GM21717 (cell line): ENCODE results near the gene GLO1.
"Not testable (repeated sequence)": the region's sequence is repeated elsewhere in the genome, so short reads cannot be mapped to it uniquely, and the experiment has no call there.

ENCODE experiments used
- ATAC-seq: cut with Tn5 transposase; IDR thresholded peaks from one replicate; pipeline ENCODE4 v1.9.1; 2021; ENCODE audit warnings: mild to moderate bottlenecking, moderate library complexity; ENCODE audit not compliant: unreplicated experiment

The GLO1 gene

DNA sequence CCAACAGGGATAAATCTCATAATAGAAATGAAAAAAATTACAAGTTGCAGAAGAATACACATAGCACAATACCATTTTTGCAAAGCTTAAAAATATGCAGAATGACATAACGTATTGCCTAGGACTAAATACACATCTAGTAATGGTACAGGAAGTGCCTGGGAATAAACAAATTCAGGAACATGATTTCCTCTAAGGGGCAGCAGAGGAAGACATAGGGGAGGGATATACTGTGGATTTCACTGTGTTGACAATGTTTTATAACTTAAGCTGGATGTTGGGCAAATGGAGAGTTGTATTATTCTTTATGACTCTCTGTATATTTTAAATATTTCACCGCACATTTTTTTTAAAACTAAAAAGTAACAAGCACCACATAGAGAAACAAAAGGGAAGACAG, 5.6 kb upstream of the GLO1 start:
- no peak for ATAC-seq

DNA sequence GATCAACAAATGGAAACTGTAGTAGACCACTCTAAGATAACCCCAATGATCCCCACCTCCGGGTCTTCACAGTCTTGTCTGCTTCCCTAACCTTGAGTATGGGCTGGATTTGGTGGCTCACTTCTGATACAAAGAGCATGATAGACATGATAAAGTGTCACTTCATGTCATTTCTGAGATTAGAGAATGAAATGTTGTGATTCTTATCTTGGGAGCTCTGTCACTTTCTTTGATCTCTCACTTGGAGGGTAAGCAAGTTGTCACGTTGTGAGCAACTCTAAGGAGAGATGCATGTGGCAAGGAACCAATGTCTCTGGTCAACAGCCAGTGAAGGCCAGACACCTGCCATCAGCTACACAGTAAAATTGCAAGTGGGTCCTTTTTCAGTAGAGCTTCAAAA, 3.0 kb upstream of the GLO1 start:
- no peak for ATAC-seq

DNA sequence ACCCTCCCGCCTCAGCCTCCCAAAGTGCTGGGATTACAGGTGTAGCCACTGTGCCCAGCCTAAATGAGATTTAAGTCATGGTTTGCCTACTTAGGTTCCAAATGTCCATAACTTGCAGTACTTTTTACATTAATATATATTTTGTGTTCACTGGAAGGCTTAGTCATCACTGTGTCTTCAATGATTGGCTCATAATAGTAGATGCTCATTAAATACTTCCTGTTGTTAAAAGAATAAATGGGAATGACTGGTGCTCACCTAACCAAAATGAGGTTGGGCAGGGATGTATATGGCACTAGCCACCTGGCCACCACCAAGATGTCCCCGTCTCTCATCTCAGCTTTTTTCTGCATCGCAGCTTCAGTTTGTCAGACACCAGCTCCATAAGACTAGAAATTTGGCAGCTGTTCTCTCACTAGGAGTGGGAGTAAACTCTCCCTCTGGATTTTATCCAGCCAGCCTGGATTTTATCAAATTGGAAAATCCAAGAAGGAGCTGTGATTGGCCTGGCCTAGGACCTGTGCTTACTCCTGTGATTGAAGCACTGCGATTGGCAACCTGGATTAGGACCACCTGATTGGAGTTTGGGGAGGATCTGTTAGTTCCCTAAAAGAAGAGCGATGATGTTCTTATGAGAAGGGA, 1.1 kb upstream of the GLO1 start:
- ATAC-seq = no peak

DNA sequence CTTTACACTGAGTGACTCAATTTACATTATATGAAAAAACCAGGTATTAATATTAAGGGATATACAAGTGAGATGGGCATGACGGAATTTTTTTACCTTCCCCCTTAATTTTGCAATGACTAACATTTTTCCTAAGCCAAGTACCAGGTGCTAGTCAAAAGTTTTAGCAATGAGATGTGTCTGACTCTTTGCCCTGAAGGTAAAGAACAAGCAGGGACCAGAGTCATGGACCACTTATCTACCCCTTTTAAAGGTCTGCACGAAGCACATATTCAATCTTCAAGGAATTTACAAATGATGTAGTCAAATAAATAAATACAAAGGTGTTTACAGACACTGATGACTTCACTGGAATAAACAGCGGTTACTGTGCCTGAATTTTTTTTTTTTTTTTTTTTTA, 1.4 kb downstream of the GLO1 start:
- no peak for ATAC-seq

DNA sequence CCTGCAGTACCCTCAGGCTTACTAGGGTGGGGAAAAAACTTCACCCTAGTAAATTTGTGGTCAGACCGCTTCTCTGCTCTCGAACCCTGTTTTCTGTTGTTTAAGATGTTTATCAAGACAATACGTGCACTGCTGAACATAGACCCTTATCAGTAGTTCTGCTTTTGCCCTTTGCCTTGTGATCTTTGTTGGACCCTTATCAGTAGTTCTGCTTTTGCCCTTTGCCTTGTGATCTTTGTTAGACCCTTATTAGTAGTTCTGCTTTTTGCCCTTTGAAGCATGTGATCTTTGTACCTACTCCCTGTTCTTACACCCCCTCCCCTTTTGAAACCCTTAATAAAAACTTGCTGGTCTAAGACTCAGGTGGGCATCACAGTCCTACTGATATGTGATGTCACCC, 3.2 kb downstream of the GLO1 start:
- not testable (repeated sequence) for ATAC-seq

DNA sequence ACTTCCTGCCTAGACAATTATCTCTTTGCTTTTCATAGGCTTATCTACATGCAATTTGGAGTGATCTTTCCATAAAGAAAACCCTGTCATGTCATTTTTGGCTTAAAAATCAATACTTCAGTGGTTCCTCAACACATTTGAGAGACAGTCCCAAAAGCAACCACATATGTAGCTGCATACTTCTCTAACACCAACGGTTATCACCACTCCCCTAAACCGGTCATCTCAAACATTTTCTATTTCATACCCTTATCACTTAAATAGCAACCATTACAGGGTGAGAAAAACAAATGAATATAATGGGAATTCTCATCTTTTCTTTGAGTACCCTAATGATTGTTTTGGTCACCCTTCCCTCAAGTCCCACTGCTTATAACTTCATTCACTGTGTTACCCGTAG, 5.1 kb downstream of the GLO1 start:
- ATAC-seq = no peak

DNA sequence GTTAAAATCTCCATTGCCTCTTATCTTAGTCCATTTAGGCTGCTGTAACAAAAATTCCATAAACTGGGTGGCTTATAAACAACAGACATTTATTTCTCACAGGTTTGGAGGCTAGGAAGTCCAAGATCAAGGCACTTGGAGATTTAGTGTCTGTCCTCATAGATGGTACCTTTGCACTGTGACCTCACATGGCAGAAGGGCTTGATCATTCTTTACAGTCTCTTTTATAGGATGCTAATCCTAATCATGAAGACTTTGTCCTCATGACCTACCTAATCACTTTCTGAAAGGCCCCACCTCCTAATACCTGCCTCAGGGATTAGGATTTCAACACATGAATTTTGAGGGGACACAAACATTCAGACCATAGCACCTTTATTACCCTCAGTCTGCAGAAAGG, 6.6 kb downstream of the GLO1 start:
- no peak for ATAC-seq

DNA sequence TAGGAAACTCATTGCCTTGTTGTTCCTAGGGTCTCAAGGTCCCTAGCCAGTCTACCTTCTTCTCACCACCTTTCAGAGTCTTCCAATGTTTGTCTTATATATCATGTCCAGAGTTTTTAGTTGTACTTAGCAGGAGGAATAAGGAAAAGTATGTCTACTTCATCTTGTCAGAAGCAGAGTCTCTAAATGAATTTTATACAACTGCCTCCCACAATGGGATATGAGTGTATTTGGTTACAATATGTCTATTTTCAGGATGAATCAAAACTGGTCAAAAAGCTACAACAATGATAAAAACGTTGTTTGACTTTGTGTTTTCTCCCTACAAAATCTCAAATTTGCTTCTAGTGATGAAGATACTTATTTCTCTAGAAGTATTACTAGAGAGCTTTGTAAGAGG, 7.0 kb downstream of the GLO1 start:
- ATAC-seq = no peak

DNA sequence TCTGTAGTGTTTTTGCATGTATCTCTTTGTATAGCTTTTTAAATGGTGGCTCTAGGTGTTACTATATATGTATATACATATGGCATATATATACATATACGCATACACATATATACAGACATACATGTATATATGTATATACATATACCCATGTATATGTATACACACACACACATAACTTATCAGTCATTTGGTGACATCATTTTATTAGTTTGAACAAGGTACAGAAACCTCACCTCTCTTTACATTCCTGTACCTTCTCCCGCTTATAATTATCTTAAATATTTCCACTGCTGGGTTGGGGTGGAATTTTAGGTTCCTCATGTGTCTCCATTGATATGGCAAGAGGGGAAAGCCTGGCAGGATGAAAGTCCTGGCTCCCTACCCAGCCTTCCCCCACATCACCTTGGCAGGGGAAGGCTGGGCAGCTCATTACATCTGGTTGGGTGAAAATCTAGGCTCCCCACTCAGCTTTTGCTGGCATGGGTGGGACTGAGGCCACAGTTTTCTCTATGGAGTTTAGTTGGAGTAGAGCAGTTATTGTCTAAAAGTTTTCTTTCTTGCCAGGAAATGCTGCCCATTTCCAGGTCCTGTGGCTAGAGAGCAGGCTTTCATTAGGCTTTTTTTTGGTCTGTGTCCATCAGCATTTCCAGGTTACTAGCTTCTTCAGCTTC, 7.6 kb downstream of the GLO1 start:
- no peak for ATAC-seq

DNA sequence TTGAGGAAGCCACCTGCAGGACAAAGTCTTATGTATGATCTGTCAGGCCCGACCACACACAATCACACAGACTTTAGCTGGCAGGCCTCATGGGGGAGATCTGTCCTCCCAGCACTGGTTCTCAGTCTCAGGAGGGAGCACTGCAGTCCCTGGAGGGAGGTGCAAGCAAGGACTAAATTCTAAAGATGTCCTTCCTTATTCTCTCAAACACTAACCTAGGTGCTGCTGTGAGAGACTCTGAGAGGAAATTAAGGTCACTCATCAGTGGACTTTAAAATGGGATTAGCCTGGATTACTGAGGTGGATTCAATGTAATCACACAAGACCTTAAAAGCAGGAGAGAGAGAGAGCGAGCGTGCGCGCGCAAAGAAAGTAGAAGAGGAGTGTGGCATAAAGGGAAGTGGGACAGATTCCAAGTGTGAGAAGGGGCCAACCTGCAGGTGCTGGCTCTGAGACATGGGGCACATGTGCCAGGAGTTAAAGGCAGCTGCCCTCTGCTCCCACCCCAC, 14.3 kb downstream of the GLO1 start:
- no peak for ATAC-seq

DNA sequence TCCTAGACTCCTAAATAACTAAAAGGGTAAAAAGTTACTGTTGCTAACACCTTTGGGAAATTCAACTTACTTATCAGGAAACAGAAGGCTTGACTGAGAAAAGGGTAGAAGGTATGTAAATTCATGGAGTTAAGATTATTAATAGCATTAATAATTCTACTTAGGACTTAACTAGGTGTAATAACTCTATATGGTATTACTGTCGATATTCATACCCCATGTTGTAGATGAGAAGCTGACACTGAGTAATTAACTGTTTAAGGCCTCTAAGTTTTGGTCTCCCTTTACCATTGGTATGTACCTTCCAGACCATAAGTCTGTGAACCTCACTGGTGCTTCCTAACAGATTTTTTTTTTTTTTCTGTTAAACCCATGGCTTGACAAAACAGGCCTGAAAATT, 15.4 kb downstream of the GLO1 start:
- ATAC-seq = no peak

DNA sequence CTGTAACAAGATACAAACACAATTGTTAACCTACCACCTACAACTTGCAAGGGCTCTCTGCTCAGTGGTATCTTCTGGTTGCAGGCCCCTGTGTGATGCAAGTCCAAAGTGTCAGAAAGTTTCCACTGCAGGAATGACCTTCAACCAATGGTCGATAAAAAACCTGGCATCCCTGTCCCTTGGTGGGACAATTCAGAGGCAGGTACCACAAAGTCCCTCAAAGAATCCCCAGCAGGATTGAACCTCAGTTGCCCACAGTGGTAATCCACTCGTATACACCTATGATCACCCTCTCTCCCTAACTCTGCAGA, 15.9 kb downstream of the GLO1 start:
- ATAC-seq = no peak

DNA sequence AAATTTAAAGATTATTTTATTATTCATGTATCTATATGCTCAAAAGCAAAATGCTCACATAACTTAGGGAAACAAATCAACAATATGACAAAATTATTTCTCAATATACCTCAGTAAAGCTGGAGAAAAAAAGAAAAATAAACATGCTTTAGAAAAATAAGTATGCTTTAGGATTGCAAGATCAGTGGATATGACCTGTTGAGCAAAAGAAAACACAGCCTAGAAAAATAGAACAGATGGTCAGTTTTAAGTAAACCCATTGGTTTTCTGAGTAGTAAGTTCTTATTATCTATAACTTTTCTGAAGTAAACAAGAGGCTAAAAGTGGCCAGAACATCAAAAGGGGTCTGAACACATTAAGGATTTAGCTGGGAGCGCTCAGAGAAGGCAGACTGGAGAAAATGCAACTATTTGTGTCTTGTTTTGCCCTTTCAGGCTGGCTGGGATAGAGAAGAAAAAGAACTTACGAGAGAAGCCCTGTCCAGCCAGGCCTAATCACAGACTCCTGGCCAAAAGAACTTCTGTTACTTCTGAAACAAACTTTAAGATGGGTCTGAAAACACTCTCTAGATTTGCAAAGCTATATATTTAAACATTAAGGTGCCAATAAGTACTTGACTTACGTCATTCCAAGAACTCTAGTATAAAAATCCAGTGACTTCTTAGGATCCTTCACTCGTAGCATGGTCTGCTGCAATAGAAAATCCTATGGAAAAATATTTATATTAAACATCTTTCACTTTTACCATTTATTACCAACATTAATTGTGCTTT, 16.5 kb downstream of the GLO1 start:
- ATAC-seq = no peak

DNA sequence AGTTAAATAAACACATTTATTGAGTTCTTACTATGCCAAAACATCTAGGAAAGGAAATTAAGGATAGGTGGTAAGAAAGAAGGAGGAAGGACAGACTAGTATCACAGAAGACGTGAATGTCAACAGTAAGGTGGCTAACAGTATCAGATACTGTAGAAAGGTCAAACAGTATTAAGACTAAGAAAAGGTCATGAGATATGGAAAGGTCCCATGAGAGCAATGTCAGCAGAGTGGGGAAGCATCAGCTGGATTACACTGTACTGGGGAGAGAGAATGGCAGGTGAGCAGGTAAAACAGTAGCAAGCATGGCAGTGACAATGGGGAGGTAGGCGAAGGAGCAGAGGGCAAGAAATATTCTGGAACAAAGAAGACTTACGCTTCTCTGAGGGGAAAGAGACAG, 18.0 kb downstream of the GLO1 start:
- no peak for ATAC-seq

DNA sequence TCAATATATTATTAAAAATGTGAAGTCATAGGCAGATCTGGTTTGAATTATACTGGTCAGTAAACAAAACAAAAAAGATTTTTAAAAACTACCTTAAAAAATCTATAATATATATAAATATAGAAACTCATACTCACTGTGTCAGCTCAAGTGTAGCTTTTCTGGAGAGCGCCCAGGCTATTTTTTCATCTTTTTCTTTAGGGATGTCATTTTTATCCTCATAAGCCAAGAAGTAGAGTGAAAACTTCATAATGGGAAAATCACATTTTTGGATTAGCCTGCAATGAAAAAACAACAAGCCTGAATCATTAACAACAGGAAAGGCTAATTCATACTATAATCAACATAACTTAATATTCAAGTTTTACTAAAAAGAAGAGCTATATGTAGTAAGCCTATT, 18.7 kb downstream of the GLO1 start:
- no peak for ATAC-seq

DNA sequence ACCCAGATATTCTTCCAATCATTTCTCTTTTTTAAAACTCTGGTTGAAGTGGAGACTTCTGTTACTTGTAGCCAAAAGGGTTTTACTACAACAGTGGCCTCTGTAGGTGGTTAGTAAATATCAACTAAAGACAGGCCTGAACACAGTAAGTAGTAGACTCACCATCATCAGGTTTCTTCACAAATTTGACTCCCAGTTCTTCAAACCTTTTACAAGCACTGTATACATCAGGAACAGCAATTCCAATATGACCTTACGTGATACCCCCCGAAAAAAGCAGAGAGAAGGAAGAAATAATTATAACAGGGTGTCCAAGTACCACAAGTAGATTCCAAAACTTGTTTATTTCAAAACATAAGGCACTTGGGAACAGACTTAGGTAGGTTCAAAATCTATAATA, 21.1 kb downstream of the GLO1 start:
- ATAC-seq = no peak

DNA sequence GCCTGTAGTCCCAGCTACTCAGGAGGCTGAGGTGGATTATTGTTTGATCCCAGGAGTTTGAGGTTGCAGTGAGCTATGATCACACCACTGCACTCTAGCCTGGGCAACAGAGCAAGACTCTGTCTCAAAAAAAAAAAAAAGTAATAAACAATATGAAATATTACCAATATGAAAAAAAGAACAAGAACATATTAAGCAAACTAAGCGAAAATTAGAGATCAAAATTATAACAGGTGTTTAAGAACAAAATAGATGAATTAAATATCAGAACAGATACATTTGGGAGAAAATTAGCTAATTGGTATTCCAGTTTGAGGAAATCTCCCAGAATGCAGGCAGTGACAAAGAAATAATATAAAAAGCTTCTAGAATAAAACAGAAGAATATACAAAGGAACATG, 23.3 kb downstream of the GLO1 start:
- no peak for ATAC-seq

DNA sequence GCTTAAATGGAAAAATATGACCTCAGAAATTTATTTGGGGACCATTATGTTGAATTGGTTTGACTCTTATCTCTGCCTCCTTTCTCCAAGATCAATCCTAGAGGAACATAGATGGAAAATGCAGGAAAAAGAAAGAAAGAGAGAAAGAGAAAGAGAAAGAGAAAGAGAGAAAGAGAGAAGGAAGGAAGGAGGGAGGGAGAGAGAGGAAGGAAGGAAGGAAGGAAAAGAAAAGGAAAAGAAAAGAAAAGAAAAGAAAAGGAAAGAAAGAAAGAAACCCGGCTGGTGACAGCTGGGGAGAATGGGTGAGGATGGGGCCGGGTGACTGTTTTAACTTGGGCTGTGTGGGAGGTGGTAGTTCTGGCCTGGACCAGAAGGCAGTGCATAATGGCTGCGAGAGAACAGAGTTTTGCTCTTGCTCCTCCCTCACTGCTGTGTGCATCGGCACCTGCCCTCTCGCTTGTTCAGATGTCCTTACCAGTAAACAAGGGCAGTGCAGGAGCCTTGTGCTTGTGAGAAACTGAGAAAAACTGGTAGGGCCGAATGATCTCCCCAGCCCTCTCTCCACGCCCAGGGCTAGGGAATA, 24.7 kb downstream of the GLO1 start:
- no peak for ATAC-seq

DNA sequence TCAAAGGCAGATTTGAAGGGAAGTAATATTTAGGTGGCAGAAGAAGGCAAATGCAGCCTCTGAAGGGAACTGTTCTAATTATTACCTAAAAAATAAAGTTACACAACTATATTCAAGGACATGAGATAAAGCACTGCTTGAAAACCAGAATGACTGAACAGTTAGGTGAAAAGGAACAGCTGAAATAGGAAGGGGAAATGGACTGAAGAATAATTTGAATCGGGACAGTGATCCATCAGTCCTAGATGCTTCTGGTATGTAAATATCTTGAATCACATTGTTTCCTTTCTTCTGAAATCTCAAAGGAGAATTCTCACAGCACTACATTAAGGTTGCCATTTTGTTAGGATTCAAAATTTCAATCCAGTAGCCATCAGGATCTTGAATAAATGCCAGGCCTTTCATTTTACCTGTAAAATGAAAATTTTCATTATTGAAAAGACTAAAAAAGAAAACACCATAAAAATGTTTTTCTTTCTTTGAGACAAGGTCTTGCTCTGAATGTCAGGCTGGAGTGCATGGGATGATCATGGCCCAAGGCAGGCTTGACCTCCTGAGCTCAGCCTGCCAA, 25.9 kb downstream of the GLO1 start:
- ATAC-seq = no peak

DNA sequence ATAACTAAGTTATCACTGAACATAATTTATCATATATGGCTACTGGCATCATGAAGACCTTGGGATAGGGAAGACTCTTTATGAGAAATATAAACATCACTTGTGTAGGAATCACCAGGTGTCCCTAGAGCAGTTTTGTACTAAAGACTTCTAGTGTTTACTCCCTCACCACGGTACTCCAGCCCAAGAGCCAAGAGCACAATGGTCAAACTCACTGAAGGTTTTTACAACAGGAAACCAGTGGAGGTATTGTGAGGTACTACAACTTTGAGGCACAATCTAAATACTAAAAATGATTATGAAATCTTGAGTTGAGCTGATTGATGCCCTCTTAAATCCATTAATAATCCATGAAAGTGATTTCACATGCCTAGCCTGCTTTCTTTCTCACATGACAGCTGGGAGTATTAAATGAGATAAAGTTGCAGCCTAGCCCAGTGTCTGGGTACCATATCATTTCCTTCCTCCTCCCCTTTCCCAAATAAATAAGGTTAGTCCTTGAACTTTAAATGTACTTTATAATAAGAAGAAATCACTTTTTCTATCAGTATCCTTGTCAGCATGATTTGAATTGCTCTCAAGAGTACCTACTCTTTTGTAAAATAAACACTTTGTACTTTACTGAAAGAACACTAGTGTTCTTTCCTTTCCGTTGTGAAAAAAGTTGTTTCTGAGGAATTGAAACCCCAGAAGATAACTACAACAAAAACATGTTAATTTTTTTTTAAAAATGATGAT, 26.5 kb downstream of the GLO1 start:
- ATAC-seq = no peak
